Measurements from ENCODE around the gene PLEKHM3. TPM values are rescaled to one million over a fixed set of nuclear protein-coding genes. Genes with fewer than 3 reads are reported as not detected.

The PLEKHM3 gene
- total and polyA plus RNA-seq, 2 donors (not counting 3 experiments of a cell fraction or from before 2014, with no cell fraction given): 3.1 to 9.1 TPM

GRCh38 chr2:207784898-207785297, 240.4 kb downstream of the PLEKHM3 start:
- H3K4me1 ChIP-seq (ENCODE audit: control insufficient read depth, extremely low read depth, insufficient read depth, low read length): no peaks in the 10 kb centered on the region
- DNase-seq (ENCODE audit: low read depth, low spot score) (no peak), FAIRE-seq (no peak)
- H3K9ac ChIP-seq (replicated peaks; ENCODE audit: extremely low read depth, insufficient read depth, low read length): no peak overlapping the region
- H3K4me2 ChIP-seq (ENCODE audit: insufficient read depth, low read length): no peak overlapping the region
- H3K9me3 ChIP-seq (replicated peaks; ENCODE audit: control insufficient read depth, insufficient read depth, low read length): no peaks in the 10 kb centered on the region
- H3K36me3 ChIP-seq (ENCODE audit: control insufficient read depth in 2 of 2, extremely low read depth in 1 of 2, insufficient read depth in 2 of 2, low read length in 2 of 2): no peaks in the 10 kb centered on the region
- H3K79me2 ChIP-seq (ENCODE audit: control insufficient read depth, insufficient read depth, low read length): no peaks in the 10 kb centered on the region
- H3K4me3 ChIP-seq (replicated peaks in 1 of 3; ENCODE audit: insufficient read depth in 1 of 3, low read depth in 1 of 3, low read length in 3 of 3): no peak overlapping the region
- TF ChIP-seq MAX (IDR thresholded peaks at IDR 0.05; ENCODE audit: insufficient read depth, insufficient read length) (no peak), EZH2 (IDR thresholded peaks at IDR 0.05; ENCODE audit: borderline replicate concordance, low read depth, low read length, severe bottlenecking) (no peak)
- no peak overlapping the region for H3K27ac ChIP-seq (ENCODE audit: insufficient read depth, low read depth, low read length)
- BruUV-seq (replicated peaks): no TSS peak
- intact Hi-C loops (cut with micrococcal nuclease) (no loop called here), dilution Hi-C loops (cut with MboI; ENCODE audit: extremely low pct_ligation_motif_present, low sequenced_read_pairs) (no loop called here)
- H3K27me3 ChIP-seq (ENCODE audit: control insufficient read depth in 2 of 2, insufficient read depth in 2 of 2, low read length in 2 of 2): peaks cover 0 to 4% of the 10 kb centered on the region in 2 experiments
- no peaks in the 10 kb centered on the region for H4K20me1 ChIP-seq (replicated peaks; ENCODE audit: control insufficient read depth, extremely low read depth, insufficient read depth, low read length)
- ChIA-PET CTCF (no interaction called here), POLR2A (no interaction called here)
- H3K9me1 ChIP-seq (replicated peaks; ENCODE audit: control insufficient read depth, extremely low read depth, insufficient read depth, low read length): no peaks in the 10 kb centered on the region
- H2AFZ ChIP-seq (ENCODE audit: low read depth, low read length): no peak overlapping the region

- BruUV-seq (replicated peaks): no TSS peak
- Histone ChIP-seq H3K27ac (ENCODE audit: insufficient read depth, low read depth, low read length) (no peak overlapping the region), H3K36me3 (ENCODE audit: control insufficient read depth in 2 of 2, extremely low read depth in 1 of 2, insufficient read depth in 2 of 2, low read length in 2 of 2) (no peaks in the 10 kb centered on the region), H2AFZ (ENCODE audit: low read depth, low read length) (no peak overlapping the region), H3K9me3 (replicated peaks; ENCODE audit: control insufficient read depth, insufficient read depth, low read length) (no peaks in the 10 kb centered on the region), H3K4me2 (ENCODE audit: insufficient read depth, low read length) (no peak overlapping the region), H3K4me3 (replicated peaks in 1 of 3; ENCODE audit: insufficient read depth in 1 of 3, low read depth in 1 of 3, low read length in 3 of 3) (no peak overlapping the region), H4K20me1 (replicated peaks; ENCODE audit: control insufficient read depth, extremely low read depth, insufficient read depth, low read length) (no peaks in the 10 kb centered on the region), H3K27me3 (ENCODE audit: control insufficient read depth in 2 of 2, insufficient read depth in 2 of 2, low read length in 2 of 2) (peaks cover 0 to 4% of the 10 kb centered on the region in 2 experiments), H3K79me2 (ENCODE audit: control insufficient read depth, insufficient read depth, low read length) (no peaks in the 10 kb centered on the region), H3K9me1 (replicated peaks; ENCODE audit: control insufficient read depth, extremely low read depth, insufficient read depth, low read length) (no peaks in the 10 kb centered on the region), H3K9ac (replicated peaks; ENCODE audit: extremely low read depth, insufficient read depth, low read length) (no peak overlapping the region), H3K4me1 (ENCODE audit: control insufficient read depth, extremely low read depth, insufficient read depth, low read length) (no peaks in the 10 kb centered on the region)
- DNase-seq (ENCODE audit: low read depth, low spot score): no peak
- FAIRE-seq: no peak
- dilution Hi-C loops (cut with MboI; ENCODE audit: extremely low pct_ligation_motif_present, low sequenced_read_pairs): no loop called here
- ChIA-PET POLR2A (no interaction called here), CTCF (interaction anchor here (1.2 to 1.3 kb wide), 2 partner anchors 9 to 20 kb away, joined by 3 read pairs; no protein-coding TSS in a partner anchor)
- no peak for TF ChIP-seq MAX (IDR thresholded peaks at IDR 0.05; ENCODE audit: insufficient read depth, insufficient read length)
- TF ChIP-seq FOS (IDR thresholded peaks at IDR 0.05; ENCODE audit: borderline replicate concordance, insufficient read depth, low read length): no peak
- TF ChIP-seq POLR2A (IDR thresholded peaks at IDR 0.05; ENCODE audit: low read depth, low read length): no peak
- no peak for TF ChIP-seq GATA2 (IDR thresholded peaks at IDR 0.05; ENCODE audit: insufficient read depth, insufficient read length, low read depth, low read length)
- no peak for TF ChIP-seq EZH2 (IDR thresholded peaks at IDR 0.05; ENCODE audit: borderline replicate concordance, low read depth, low read length, severe bottlenecking)
- no peak for TF ChIP-seq JUN (IDR thresholded peaks at IDR 0.05; ENCODE audit: borderline replicate concordance, insufficient read depth, insufficient read length, low read depth)
- no peak for TF ChIP-seq POLR2AphosphoS5 (IDR thresholded peaks at IDR 0.05; ENCODE audit: insufficient read depth, low read depth, low read length)
- no peak for TF ChIP-seq CTCF (IDR thresholded peaks at IDR 0.05; ENCODE audit: extremely low read depth in 1 of 2, insufficient read depth in 1 of 2, low read depth in 1 of 2, low read length in 2 of 2)
- no peak for TF ChIP-seq MYC (IDR thresholded peaks at IDR 0.05; ENCODE audit: low read depth, low read length)
- intact Hi-C loops (cut with micrococcal nuclease): no loop called here
Observed at GRCh38 chr2:207783514-207783913, 241.8 kb downstream of the PLEKHM3 start.
